H4 (cell line): ENCODE results near the gene DCHS2. TPM values are rescaled to one million over a fixed set of nuclear protein-coding genes. Genes with fewer than 3 reads are reported as not detected.

Experiments
- DNase-seq: peaks from one replicate; pipeline ENCODE4 v3.0.0-alpha.2; 2015; ENCODE audit warnings: low spot score
- total RNA-seq: library from RNA; depleted of rRNA; stranded (reverse); fragments of >200 nt; shearing (Covaris generic); gene quantifications from 2 replicates; pipeline ENCODE4 v1.2.3, GENCODE V29; 2014

The DCHS2 gene
- total RNA-seq, 1 experiment from 2014 or later: 0.29 TPM

- DNase-seq: no peak
Observed at GRCh38 chr4:154384012-154384411, 107.6 kb downstream of the DCHS2 start.

- no peak for DNase-seq
Observed at GRCh38 chr4:154376486-154376885, 115.1 kb downstream of the DCHS2 start.

DNA sequence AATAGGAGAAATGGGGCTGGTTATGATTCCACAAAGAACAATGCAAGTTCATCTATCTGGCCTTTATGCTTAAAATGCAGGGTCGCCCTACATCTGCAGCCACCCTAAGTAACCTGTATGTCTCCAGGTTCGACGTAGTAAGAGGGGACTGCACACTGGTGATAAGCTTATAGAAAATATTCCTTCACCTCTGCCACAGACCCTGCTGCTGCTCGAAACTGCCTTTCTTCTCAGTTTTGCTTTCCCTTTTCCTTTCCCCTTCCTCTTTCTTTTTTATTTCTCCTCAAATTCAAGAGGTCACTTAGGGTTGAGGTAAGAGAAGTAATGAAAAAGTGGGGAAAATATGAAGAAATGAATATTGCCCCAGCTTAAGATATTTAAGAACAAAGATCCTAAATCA is 123.5 kb downstream of the DCHS2 start:
- no peak for DNase-seq

DNA sequence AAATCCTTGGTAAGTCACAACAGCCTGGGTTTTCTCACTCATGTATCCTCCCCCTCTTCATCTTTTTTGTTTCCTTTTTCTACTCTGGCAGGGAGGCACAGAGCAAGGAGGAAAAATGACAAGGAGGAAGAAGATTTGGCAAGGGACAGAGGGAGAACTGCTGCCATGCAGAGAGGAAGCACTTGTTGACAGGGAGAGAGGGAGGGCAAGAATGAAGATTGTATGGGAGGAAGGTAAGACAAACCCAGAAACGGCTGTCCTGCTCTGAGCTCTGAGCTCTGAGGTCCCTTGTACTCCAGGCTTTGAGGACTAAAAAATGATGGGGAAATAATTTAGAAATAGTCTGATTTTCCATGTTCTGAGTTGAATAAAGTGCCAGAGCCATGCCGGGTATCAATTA is 123.9 kb downstream of the DCHS2 start:
- DNase-seq: no peak

DNA sequence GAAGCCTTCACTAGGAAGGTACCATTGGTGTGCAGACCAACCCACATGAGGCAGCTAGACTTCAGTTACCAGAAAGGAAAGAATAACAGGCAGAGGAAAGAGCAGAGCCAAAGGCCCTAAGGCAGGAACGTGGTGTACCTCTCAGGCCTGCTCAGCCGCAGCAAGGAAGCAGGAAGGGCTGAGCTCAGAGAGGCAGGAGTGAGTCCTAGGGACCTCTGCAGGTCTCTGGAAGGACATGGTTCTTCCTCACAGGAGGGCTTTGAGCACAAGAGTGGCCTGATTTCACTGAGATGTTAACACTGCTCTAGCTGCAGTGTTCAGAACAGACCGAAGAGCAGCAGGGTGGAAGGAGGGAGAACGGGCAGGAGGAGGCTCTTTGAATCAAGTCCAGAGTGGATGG is 124.6 kb downstream of the DCHS2 start:
- no peak for DNase-seq

DNA sequence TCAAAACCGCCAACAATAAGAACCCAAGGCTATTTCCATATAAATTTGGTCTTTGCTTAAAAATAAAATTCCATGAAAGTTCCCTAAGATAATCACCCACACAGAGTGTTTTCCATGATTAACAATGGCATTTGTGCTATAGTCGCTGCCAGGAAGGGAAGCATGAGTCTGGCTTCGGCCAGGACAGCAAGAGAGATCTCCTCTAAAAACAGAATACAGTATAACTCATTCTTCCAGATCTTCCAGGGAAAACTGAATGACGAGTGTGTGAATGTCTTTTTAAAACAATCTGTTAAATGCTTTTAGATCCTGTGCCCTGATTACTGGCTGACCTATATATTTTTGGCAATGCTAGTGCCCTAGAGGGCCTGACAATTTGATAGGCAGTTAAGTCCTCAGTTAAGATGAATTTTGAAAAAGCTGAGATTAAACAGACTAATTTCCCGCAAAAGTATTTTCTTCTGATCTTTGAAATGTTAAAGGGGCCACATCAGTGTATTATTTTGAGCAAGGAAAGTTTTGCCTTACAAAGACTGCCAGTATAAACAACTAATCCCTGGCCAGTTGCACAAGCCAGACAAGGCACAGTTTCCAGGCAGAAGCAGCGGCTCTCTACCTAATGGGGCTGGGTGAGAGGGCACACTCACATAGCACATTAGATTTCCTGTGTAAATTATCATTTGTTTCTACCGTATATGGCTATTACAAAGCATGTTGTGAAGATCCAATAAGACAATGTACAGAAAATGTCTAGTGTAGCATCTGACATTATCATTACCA is 127.3 kb downstream of the DCHS2 start:
- DNase-seq: no peak

- DNase-seq: no peak
Observed at GRCh38 chr4:154361450-154361849, 130.1 kb downstream of the DCHS2 start.

DNA sequence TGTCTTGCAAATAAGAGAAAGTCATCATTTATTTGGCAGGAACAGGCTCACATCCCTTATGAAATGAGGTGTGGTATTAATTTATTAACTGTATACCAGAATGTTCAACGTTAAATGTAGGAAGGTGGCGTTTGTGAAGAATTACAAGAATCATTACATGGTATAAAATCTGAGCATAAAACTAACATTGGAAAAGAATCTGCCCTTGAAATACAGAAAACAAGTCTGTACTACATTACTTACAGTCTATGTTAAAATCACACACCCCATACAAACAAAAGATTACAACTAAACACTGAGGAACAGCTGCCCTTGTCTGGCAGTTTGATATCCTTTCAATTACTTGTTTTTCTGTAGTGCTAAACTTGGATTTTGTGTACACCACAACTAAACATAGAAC is 131.1 kb downstream of the DCHS2 start:
- no peak for DNase-seq

- no peak for DNase-seq
Observed at GRCh38 chr4:154354883-154355282, 136.7 kb downstream of the DCHS2 start.

DNA sequence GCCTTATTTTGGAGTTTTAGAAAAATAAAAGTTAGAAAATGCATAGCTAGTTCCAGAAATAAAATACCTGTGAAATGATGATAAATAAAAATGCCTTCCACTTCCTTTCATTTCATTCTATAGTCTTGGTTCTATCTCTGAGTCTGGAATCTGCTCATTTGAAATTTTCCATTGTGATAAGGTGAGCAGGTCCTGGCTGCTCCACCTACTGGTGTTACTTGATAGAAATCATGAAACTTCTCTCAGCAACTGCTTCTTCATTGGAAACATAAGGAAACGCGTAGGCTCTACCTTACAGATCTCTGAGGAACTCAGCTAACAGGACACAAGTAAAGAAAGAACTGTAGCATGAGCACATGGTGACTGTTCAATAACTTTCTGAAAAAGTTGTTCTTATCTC is 141.8 kb downstream of the DCHS2 start:
- DNase-seq: peak; percentile 25

DNA sequence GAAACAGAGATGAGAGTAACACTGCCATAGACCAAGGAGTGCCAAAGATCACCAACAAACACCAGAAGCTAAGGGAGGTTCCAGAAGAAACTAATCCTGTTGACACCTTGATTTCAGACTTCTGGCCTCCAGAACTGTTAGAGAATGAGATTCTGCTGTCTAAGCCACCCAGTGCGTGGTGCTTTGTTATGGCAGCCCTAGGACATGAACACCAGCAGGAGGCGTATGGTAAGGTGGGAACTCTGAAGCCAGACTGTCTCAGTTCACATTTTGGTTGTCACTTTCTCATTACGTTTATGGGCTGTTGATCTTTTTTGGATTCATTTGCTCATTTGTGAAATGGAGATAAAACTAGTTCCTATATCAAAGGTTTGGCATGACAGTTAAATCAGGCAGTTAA is 142.9 kb downstream of the DCHS2 start:
- DNase-seq: no peak

DNA sequence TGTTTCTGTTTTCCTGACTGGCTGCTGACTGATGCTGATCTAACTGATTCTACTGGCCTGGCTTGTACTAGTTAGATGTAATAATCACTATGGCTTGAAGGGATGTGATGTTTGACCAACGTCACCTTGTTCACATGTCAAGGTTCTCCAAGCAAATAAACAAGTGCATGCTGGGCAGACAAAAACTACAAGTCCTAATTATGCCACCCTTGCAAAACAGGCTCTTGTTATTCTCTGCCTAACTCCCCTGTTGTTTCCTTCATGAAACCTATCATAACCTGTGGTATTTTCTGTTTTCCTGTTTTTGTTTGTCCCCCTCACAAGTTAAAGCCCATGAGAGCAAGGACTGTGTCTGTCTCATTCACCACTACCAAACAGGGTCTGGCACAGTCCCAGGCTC is 146.2 kb downstream of the DCHS2 start:
- no peak for DNase-seq

DNA sequence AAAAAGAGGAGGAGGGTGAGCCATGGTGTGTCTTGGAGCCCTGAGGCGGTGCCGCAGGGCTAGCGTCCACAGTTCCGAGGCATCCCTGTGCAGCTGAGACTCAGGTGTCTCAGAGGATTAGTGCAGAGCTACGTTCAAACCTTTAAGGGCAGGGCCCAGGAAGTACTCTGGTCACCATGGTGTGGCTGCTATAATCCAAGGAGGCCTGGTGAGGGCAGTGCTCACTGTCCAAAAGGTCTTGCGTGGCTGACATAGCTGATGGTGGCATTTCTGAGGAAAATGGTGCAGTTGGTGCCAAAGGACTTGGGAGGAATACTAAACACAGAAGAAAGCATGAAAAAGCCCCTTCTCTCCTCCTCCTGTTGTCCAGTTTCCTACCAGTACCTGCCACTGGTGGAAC is 146.9 kb downstream of the DCHS2 start:
- DNase-seq: no peak

DNA sequence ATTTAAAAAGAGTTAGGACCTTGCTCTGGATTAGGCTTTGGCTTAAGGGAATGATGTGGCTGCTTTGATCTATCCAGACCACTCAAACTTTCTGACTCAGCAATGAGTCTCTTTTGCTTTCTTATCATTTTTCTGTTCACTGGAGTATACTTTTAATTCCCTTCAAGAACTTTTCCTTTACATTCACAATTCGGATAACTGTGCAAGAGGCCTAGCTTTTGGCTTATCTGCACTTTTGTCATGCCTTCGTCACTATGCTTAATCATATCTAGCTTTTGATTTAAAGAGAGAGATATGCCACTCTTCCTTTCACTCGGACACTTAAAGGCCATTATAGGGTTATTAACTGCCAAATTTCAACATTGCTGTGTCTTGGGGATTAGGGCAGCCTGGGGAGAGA is 147.9 kb downstream of the DCHS2 start:
- no peak for DNase-seq

DNA sequence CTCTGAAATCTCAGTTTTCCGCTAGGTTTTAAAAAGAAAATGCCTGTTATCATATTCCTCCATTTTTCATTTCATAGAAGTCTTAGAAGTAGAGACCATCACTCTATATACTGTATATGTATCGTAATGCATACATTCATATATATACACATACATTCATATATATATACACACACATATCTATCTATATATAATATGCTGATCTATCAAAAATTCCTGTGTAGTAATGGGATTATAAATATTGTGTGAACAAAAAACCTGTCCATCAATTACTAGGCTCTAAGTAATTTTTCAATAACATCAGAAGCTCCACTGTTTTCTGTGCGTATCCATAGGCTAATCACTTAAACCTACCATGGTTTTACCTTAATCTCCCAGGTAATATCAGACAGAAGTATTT is 150.2 kb downstream of the DCHS2 start:
- DNase-seq: no peak

DNA sequence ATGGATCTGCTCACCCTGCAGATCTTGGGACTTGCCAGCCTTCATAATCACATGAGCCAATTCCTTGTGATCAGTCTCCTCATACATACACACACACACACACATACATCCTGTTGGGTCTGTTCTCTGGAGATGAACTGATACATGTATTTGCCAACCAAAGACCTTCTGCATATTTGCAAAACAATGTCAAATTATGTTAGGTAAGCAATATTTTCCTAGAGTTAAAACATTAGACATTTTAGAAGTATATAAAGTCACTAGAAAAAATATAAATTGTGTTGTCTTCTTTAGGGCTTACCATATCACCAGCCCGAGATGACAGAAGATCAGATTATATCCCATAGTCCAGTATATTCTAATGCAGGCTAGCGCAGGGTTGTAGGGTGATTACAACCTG is 156.0 kb downstream of the DCHS2 start:
- DNase-seq: no peak

DNA sequence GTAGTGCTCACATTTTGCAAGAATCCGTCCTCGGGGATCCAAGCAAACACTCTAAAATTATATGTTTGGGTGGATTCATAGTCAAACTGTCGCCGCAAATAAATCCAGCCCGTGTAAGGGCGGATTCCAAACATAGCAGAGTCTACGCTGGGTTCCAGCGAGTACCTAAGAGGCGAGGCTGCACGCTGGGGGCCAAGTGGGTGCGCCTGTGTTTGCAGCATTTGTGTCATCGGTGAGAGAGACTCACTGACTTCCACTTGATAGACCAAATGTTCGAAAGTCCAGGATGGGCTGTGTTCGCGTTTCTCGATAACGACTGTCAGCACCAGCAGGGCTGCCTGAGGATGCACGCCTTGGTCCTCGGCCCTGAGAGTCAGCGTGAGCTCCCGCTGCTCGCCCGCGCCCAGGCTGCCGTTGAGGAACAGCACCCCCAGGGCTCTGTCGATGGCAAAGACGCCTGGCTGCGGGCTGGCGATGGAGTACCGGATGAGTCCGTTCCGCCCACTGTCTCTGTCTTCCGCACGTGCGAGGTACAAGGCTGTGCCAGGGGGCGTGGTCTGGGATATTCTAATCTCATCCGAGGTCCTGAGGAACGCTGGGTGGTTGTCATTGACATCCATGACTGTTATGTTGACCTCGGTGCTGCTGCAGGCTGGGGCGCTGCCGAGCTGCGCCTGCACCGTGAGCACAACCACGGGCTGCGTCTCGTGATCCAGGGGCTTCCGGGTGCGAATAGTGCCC is 158.7 kb downstream of the DCHS2 start:
- DNase-seq: no peak

GRCh38 chr4:154329939-154330338 is 161.7 kb downstream of the DCHS2 start:
- DNase-seq: peak; percentile 21

DNA sequence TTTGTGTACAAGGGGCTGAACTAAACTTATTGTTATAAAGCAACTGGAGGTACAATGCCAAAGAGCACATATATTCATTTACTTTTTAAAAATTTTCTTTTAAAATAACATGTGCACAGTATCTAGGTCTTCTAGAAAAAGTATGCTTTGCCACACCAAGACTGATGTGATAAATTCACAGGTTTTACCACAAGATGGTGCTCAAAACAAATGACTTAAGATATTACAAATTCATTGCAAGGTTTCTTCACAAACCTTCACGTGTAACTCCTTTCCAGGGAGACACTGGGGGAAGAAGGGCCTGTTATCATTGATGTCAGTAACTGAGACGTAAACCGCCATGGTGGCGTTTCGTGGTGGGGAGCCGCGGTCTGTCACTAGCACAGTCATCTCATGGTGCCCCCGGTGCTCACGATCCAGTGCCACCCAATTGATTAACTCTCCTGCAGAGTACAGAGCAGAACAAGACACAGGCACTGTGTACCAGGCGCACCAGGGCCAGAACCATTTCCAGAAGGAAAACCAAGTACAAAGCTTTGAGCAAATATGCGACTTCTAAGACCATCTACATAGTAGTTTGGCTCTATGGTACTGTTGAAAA is 162.2 kb downstream of the DCHS2 start:
- DNase-seq: peak; percentile 44

DNA sequence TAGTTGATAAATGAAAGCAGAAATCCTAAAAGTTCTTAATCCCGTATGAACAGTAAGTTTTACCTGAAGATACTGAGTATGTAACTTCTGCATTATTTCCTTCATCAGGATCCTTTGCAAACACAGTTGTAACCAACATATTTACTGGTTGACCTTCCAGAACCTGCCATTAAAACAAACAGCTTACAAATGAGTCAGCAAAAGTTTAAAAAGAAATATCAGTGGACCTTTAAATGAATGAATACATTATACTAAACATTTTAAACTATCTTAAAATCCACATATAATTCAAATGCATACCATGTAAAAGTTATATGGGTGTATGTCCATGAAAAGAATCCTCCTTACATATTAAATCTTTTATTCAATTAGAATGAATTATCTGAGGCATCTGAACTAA is 163.6 kb downstream of the DCHS2 start:
- DNase-seq: no peak

- no peak for DNase-seq
Observed at GRCh38 chr4:154320521-154320920, 171.1 kb downstream of the DCHS2 start.

GRCh38 chr4:154319736-154320135 is 171.9 kb downstream of the DCHS2 start:
- DNase-seq: no peak
